22Rv1 (cell line): Measurements from ENCODE around the gene TRIL.

Source experiments
- H3K27ac ChIP-seq: fragments of 450-650 bp; 2 replicates; pipeline ENCODE4 v1.5.1; 2017
- ZFX ChIP-seq: fragments of 450-650 bp; IDR thresholded peaks from 2 replicates; pipeline ENCODE4 v1.6.1; 2017; ENCODE audit warnings: antibody characterized with exemption, borderline replicate concordance
- TF ChIP-seq, protein P1 (sequence below): fragments of 450-650 bp; IDR thresholded peaks from 2 replicates; pipeline ENCODE4 v1.5.1; 2017; ENCODE audit warnings: mild to moderate bottlenecking

Gene TRIL

GRCh38 chr7:28940741-28941384 is 17.3 kb downstream of the TRIL start:
- TF ChIP-seq ZFX, result no peak
- TF ChIP-seq, protein P1, sequence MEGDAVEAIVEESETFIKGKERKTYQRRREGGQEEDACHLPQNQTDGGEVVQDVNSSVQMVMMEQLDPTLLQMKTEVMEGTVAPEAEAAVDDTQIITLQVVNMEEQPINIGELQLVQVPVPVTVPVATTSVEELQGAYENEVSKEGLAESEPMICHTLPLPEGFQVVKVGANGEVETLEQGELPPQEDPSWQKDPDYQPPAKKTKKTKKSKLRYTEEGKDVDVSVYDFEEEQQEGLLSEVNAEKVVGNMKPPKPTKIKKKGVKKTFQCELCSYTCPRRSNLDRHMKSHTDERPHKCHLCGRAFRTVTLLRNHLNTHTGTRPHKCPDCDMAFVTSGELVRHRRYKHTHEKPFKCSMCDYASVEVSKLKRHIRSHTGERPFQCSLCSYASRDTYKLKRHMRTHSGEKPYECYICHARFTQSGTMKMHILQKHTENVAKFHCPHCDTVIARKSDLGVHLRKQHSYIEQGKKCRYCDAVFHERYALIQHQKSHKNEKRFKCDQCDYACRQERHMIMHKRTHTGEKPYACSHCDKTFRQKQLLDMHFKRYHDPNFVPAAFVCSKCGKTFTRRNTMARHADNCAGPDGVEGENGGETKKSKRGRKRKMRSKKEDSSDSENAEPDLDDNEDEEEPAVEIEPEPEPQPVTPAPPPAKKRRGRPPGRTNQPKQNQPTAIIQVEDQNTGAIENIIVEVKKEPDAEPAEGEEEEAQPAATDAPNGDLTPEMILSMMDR, result no peak
- no peak overlapping the region for H3K27ac ChIP-seq

- TF ChIP-seq, protein P1, result no peak
- no peak for TF ChIP-seq ZFX
- no peak overlapping the region for H3K27ac ChIP-seq
Observed at GRCh38 chr7:28939844-28940544, 18.1 kb downstream of the TRIL start.

DNA sequence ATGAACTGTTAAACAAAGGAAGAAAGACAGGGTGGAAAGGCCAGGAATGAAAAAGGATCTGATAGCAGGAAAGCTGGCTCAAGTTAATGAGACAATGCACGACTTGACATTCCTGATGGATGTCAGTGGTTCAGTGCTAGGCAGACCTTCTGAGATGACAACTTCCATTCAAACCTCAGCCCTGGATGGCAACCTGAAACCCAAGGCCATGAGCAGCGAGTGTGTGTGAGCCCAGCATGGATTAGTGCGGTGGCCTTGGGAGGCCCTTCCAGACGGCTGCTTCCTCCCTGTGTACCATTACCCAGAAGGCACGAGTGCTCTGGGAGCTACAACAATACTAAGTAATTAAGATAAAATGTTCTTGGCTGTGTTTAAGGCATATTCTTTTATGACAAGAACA is 18.8 kb downstream of the TRIL start:
- no peak overlapping the region for H3K27ac ChIP-seq
- TF ChIP-seq, protein P1, result no peak
- TF ChIP-seq ZFX, result no peak

GRCh38 chr7:28937619-28938018 is 20.5 kb downstream of the TRIL start:
- no peak overlapping the region for H3K27ac ChIP-seq
- TF ChIP-seq, protein P1, result no peak
- TF ChIP-seq ZFX, result no peak

- H3K27ac ChIP-seq, result no peak overlapping the region
- TF ChIP-seq, protein P1, result no peak
- no peak for TF ChIP-seq ZFX
Observed at GRCh38 chr7:28937103-28937502, 21.0 kb downstream of the TRIL start.

GRCh38 chr7:28933846-28934320 is 24.2 kb downstream of the TRIL start:
- H3K27ac ChIP-seq, result no peak overlapping the region
- TF ChIP-seq ZFX, result no peak
- TF ChIP-seq, protein P1, result no peak

GRCh38 chr7:28931565-28931964 is 26.6 kb downstream of the TRIL start:
- no peak for TF ChIP-seq ZFX
- TF ChIP-seq, protein P1, result no peak
- H3K27ac ChIP-seq, result no peak overlapping the region
